Kidney (tissue), 14 donors: ENCODE results near the gene NUDT8. TPM values are rescaled to one million over a fixed set of nuclear protein-coding genes. Genes with fewer than 3 reads are reported as not detected.

ENCODE experiments used
- DNase-seq, 5 donors: peaks; one replicate each; pipeline ENCODE4 v3.0.0-alpha.2; 2013 to 2020
- FAIRE-seq: peaks from 2 replicates; lab custom pipeline; 2012; peaks lifted over from hg19 to GRCh38; lab: Jason Lieb, UNC
- H3K27ac ChIP-seq, 2 donors: one replicate each; pipeline ENCODE4 v1.7.0; 2013; ENCODE audit warnings: low read depth in 2 of 2, low read length in 2 of 2, inconsistent platforms in 1 of 2
- H3K27me3 ChIP-seq: one replicate; pipeline ENCODE4 v1.7.1; 2013; ENCODE audit warnings: low read length, inconsistent platforms; ENCODE audit not compliant: control insufficient read depth, insufficient read depth
- H3K36me3 ChIP-seq, 3 donors: one replicate each; pipeline versions ENCODE4 v1.7.0 to v1.7.1; 2013; ENCODE audit warnings: low read length in 3 of 3, control low read depth in 1 of 3, inconsistent platforms in 1 of 3; ENCODE audit not compliant: insufficient read depth in 3 of 3, control insufficient read depth in 2 of 3
- H3K4me1 ChIP-seq, 3 donors: one replicate each; pipeline versions ENCODE4 v1.7.0 to v1.7.1; 2013; ENCODE audit warnings: low read length in 3 of 3, inconsistent platforms in 1 of 3, low read depth in 1 of 3; ENCODE audit not compliant: control insufficient read depth in 2 of 3, insufficient read depth in 2 of 3
- H3K4me3 ChIP-seq, 3 donors: one replicate each; pipeline versions ENCODE4 v1.7.0 to v1.8.1; 2013; ENCODE audit warnings: low read length in 3 of 3, control low read depth in 1 of 3, inconsistent platforms in 1 of 3
- H3K9ac ChIP-seq, 3 donors: one replicate each; pipeline versions ENCODE4 v1.7.0 to v1.7.1; 2013; ENCODE audit warnings: low read length in 3 of 3, control low read depth in 1 of 3, inconsistent platforms in 1 of 3
- H3K9me3 ChIP-seq, 3 donors: one replicate each; pipeline versions ENCODE4 v1.7.0 to v1.7.1; 2013; ENCODE audit warnings: low read length in 3 of 3, control low read depth in 1 of 3, inconsistent platforms in 1 of 3; ENCODE audit not compliant: control insufficient read depth in 2 of 3, insufficient read depth in 1 of 3
- intact Hi-C: fragments of 100-400 bp; cut with DNase I; formaldehyde crosslinking; loops from one replicate; pipeline ENCODE4 v1.11.1; 2022
- polyA plus RNA-seq: library from polyadenylated mRNA; stranded (reverse); fragments of 350-450 nt; fragmentation: Illumina TruSeq; extraction: RNeasy Lipid Tissue Mini Kit (QIAGEN cat#74804); gene quantifications from one replicate; pipeline ENCODE4 v1.2.3, GENCODE V29; 2014; ENCODE audit warnings: low read depth, low replicate concordance; ENCODE audit not compliant: insufficient read depth
- total RNA-seq: library from RNA; stranded (reverse); fragmentation: NEBNext Ultra II Directional; extraction: Animal tissue kit (Norgen Biotek cat#: 25700); gene quantifications from one replicate; pipeline ENCODE4 v1.2.1, GENCODE V29; 2021
- TF ChIP-seq, protein P1 (sequence below): IDR thresholded peaks from 3 replicates; pipeline ENCODE4 v1.5.1; 2012; ENCODE audit warnings: mild to moderate bottlenecking, moderate library complexity, borderline replicate concordance; ENCODE audit not compliant: insufficient read depth; ENCODE audit errors: extremely low read depth
- donor health status: control.
- donor health status: control.
- donor health status: control.
- donor health status: control.
- donor health status: control.
- donor health status: DM: yes; HTN: yes; CAD: no.
- donor health status: Normal renal cell carcinoma (clear cell type).

Gene NUDT8
- total and polyA plus RNA-seq, 2 donors from 2014 or later, result 11.9 to 57.0 TPM

DNA sequence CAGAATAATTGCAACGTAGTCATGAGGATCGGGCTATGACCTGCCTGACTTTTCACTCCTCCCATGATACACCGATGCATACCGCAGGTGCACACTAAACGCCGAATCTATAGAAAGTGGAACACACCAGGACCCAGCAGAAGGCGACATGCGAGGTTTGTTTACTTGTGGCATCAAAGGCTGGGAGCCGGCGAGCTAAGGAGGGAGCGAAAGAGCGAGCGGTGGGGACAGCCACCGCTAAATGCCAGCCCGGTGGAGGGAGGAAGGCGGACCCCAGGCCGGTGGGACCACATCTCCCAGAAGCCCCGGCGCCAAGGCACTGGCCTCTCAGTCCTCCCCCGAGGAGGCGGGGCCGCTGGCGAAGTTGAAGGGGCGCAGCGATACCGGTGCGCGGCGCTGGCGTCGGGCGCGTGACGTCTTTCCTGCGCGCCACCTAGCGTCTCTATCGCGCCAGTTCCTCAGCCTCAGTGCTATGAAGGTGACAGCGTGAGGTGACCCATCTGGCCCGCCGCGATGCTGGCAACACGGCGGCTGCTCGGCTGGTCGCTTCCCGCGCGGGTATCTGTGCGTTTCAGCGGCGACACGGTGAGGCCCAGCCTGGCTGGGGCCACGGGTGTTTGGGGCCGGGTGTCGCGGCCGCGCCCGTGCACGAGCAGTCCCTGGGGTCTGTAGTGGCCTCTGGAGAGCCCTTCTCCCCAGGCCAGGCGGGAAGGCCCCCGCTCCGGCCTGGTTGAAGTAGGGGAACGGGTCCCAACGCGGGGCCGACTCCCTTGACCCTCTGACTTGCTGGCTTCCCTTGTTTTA, 23.0 kb downstream of the NUDT8 start, which contains the start of gene NDUFV1:
NDUFV1 (plus strand) TSS at position 445 of the 804 bp plus-strand sequence; CDS start at position 514, 69 bp downstream.
- H3K4me3 ChIP-seq, result peak within 1 kb of the TSS; percentile 82 to 95 (median 87)
- H3K4me1 ChIP-seq, result peaks cover 0 to 11% (median 0%) of the 10 kb centered on the region in 3 donors
- H3K9me3 ChIP-seq, result no peaks in the 10 kb centered on the region
- FAIRE-seq (no peak), DNase-seq (peak; percentile 97 to 99 (median 98))
- no peaks in the 10 kb centered on the region for H3K27me3 ChIP-seq
- H3K27ac ChIP-seq, result peak within 1 kb of the TSS; percentile 81 to 89
- H3K36me3 ChIP-seq, result peaks cover 0 to 18% (median 16%) of the 10 kb centered on the region in 3 donors
- peak within 1 kb of the TSS; percentile 71 to 96 (median 90) for H3K9ac ChIP-seq
- TF ChIP-seq, protein P1, sequence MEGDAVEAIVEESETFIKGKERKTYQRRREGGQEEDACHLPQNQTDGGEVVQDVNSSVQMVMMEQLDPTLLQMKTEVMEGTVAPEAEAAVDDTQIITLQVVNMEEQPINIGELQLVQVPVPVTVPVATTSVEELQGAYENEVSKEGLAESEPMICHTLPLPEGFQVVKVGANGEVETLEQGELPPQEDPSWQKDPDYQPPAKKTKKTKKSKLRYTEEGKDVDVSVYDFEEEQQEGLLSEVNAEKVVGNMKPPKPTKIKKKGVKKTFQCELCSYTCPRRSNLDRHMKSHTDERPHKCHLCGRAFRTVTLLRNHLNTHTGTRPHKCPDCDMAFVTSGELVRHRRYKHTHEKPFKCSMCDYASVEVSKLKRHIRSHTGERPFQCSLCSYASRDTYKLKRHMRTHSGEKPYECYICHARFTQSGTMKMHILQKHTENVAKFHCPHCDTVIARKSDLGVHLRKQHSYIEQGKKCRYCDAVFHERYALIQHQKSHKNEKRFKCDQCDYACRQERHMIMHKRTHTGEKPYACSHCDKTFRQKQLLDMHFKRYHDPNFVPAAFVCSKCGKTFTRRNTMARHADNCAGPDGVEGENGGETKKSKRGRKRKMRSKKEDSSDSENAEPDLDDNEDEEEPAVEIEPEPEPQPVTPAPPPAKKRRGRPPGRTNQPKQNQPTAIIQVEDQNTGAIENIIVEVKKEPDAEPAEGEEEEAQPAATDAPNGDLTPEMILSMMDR, result peak; percentile 79
- intact Hi-C loops, result no loop called here

DNA sequence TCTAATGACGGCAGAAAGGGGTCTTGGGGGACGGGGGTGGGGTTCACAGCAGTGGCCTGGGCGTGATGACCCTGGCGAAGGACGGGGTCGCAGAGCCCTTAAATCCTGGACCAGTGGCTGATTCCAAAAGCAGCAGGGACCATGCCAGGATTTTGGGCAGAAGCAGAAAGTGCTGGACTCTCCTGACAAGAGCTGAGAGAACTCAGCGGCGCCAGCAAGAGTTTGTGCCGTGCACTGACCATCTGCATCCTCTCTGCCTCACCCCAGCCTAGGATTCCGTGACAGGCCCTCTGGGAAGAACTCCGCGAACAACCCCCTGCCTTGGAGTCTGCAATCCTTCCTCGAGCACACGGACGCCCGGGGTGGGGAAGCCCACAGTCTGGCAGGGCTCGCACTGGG, 23.6 kb downstream of the NUDT8 start:
- peak overlapping the region; percentile 82 to 95 (median 87) for H3K4me3 ChIP-seq
- intact Hi-C loops, result no loop called here
- peak in 1 of 5 donors; percentile 76 for DNase-seq
- peaks cover 0 to 11% (median 0%) of the 10 kb centered on the region in 3 donors for H3K4me1 ChIP-seq
- H3K27me3 ChIP-seq, result no peaks in the 10 kb centered on the region
- TF ChIP-seq, protein P1, result no peak
- no peak for FAIRE-seq
- H3K36me3 ChIP-seq, result peaks cover 0 to 17% (median 16%) of the 10 kb centered on the region in 3 donors
- peak overlapping the region in 2 of 3 donors; percentile 63 to 96 for H3K9ac ChIP-seq
- peak overlapping the region; percentile 53 to 89 for H3K27ac ChIP-seq
- no peaks in the 10 kb centered on the region for H3K9me3 ChIP-seq

DNA sequence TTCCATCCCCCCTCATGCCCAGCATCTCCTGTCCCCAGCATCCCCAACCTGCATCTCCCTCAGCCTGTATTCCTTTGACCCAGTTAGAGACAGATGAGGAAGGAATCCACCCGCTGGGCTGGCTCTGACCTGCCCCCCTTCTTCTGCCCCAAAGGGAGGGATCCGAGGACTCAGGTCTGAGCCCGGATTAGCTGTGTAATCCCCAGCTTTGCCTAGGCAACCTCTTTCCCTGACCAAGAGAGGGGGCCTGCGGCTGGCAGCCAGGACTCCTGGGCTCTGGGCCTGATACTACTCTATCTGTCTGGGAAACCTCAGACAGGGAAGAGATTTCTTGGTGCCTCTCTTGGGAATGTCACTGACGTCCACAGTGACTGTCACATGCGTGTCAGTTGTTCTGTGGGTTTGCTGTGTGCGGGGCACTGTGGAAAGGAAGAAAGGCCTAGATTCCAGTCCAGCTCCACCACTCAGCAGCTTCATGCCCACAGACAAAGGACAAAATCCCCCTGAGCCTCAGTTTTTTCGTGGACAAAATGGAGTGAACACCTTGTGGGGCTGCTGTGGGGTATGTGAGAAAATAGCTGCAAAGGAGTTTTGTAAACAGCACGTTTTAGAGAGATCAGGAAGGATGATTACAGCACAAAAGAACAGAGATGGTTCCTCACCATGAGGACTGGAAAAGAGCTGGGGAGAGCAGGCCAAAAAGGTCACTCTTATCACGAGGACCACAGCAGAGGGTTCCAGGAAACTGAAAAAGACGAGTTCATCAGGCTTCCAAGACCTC, 24.3 kb downstream of the NUDT8 start:
- H3K27me3 ChIP-seq, result no peaks in the 10 kb centered on the region
- no peak overlapping the region for H3K4me3 ChIP-seq
- TF ChIP-seq, protein P1, result no peak
- peaks cover 0 to 13% (median 12%) of the 10 kb centered on the region in 3 donors for H3K36me3 ChIP-seq
- peaks cover 0 to 11% (median 0%) of the 10 kb centered on the region in 3 donors for H3K4me1 ChIP-seq
- FAIRE-seq (no peak), DNase-seq (no peak)
- intact Hi-C loops, result no loop called here
- no peaks in the 10 kb centered on the region for H3K9me3 ChIP-seq
- no peak overlapping the region for H3K27ac ChIP-seq
- H3K9ac ChIP-seq, result peak overlapping the region in 1 of 3 donors; percentile 96
